Hematopoietic multipotent progenitor cell (in vitro differentiated cells): Measurements from ENCODE around the gene LHX3. TPM values are rescaled to one million over a fixed set of nuclear protein-coding genes. Genes with fewer than 3 reads are reported as not detected.
A peak's percentile ranks its signal among the peaks of the same experiment; 100 is the strongest.
"Not testable (repeated sequence)": the region's sequence is repeated elsewhere in the genome, so short reads cannot be mapped to it uniquely, and the experiment has no call there.

Experiments
- DNase-seq, 3 donors: peaks; one replicate each; pipeline ENCODE4 v3.0.0-alpha.2; 2011 to 2015; ENCODE audit warnings: low read depth in 2 of 3, low spot score in 2 of 3
- total RNA-seq: library from RNA; depleted of rRNA; stranded (reverse); fragments of >200 nt; gene quantifications from one replicate; pipeline ENCODE4 v1.2.3, GENCODE V29; 2012

Gene LHX3
- total RNA-seq, 1 donor = 0.27 TPM

DNA sequence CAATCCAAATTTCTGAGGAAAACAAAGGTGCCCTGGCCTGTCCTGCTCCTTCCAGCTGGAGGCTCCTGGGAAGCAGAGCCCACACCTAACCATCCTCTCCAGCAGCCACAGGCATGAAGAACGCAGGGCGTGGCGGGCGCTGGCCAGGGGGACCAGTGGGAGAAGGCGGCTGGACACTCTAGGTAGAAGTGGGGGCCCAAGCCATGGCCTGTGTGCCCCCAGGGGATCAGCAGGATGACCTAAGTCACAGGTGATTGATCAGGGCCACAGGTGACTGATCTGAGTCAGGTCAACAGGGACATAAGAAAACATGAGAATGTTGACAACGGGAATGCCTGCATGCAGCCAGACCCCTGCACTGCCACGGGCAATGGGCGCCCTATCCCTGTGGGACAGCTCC, 37.3 kb upstream of the LHX3 start:
- DNase-seq = no peak

- DNase-seq = no peak
Observed at GRCh38 chr9:136241542-136241941, 36.6 kb upstream of the LHX3 start.

- no peak for DNase-seq
Observed at GRCh38 chr9:136240941-136241340, 36.0 kb upstream of the LHX3 start.

DNA sequence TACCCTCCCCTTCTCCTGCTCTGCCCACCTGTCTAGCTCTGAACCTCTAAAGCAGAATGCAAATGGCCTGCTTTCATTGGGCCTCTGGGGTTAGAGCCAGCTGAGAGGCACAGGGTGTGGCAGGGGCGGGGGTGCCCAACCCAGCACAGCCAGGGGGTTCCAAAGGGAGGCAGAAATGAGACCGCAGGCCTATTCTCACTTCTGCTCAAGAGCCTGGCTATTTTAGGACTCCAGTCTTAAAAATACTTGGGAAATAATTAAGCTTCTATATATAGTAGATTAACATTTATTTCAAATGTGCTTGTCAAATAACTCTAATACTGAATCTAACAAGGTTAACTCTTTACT, 35.0 kb upstream of the LHX3 start:
- DNase-seq = no peak

DNA sequence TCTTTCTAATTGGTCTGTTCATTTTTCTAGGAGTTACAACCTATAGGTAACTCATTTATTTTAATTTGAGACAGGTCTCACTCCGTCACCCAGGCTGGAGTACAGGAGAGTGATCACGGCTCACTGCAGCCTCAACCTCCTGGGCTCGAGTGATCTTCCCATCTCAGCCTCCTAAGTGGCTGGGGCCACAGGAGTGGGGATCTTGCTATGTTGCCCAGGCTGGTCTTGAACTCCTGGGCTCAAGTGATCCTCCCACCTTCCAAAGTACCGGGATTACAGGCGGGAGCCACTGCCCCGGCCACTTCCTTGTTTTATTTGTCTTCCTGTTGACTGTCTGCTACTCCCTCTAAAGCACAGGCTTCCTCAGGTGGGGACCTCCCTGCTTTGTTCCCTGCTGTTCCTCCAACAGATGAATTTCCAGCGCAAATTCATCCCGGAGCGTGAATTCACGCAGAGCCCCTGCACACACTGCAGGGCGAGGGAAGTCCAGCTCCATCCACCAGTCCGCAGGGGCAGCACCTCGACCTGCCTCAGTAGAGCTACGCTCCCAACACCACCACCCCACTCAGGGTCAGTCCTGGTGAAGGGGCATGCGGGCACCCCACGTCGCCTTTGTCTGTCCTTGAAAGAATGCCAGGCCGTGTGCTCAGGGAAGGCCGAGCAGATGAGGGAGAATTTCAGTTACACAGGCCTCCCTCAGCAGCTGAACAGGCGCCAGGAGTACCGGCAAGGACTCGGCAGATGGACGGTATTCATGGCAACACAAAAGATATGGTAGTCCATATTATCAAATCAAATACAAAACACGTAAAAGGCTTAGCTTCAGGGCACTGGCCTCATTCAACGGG, 34.4 kb upstream of the LHX3 start:
- DNase-seq = no peak

GRCh38 chr9:136238342-136238732, 33.4 kb upstream of the LHX3 start:
- no peak for DNase-seq

GRCh38 chr9:136237486-136238341, 32.8 kb upstream of the LHX3 start:
- peak in 2 of 3 donors; percentile 80 to 92 for DNase-seq

- not testable (repeated sequence) for DNase-seq
Observed at GRCh38 chr9:136236471-136237410, 31.8 kb upstream of the LHX3 start.

GRCh38 chr9:136235709-136236455, 31.0 kb upstream of the LHX3 start:
- no peak for DNase-seq

DNA sequence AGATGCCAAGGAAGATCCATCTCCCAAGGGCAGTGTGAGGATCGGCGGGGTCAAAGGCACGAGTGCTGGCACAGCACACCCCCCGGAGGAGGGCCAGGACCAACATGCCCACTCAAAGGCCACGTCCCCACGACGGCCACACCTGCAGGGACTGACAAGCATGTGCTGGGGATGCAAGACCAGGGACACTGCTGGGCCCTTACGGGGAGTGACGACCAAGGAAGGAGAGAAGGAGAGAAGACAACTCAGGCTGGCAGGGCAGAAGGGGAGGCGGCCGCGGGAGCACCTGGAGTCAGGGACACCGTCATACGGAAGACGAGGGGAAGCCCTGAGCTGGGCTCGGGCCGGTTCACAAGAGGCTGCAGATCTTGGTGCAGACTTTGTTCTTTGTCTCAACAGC, 30.2 kb upstream of the LHX3 start:
- DNase-seq = no peak

DNA sequence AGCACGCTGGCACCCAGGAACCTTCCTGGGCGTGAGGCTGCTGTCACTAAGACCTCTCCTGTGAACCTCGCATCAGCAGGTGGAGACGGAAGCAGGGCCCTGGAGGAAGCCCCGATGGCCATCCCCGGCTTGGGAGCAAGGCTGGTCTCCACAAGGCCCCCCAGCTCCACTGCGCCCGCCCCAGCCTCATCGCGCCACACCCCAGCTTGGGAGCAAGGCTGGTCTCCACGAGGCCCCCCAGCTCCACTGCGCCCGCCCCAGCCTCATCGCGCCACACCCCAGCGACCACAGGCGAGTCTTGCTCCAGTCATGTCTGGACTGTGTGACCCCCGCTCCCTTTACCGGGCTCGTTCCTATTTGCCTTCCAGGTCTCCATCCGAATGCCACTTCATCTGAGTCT, 29.7 kb upstream of the LHX3 start:
- no peak for DNase-seq

DNA sequence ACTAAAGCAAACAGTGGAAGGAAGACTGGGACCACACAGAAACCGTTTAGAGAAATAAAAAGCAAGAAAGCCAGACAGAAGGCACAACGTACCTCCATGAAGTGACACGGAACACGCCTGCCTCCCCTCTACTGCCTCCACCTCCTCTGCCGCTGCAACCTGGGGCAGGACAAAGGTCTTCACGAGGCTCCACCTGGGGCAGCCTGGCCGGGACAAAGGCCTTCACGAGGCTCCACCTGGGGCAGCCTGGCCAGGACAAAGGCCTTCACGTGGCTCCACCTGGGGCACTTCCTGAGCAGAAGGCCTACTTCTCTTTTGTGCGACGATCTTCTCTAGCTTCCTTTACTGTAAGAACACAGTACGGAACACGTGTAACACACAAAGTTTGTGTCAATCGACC, 28.9 kb upstream of the LHX3 start:
- no peak for DNase-seq

DNA sequence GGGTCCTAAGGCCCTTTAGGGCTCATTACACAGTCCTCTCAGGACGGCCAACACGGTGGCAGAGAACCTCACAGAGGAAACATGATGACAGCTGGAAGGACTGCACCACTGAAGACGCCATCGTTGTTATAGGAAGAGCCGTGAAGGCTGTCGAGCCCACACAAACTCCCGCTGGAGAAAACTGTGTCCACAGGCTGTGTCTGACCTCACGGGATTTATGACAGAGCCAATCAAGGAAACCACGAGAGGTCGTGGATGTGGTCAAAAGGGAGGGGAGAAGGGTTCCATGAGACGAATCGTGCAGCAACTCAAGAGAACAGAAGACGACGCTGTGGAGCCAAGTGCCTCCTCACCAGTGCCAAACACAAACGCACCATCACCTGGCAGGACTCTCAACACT, 28.5 kb upstream of the LHX3 start:
- DNase-seq = peak in 2 of 3 donors; percentile 29 to 30

- peak in 1 of 3 donors; percentile 6 for DNase-seq
Observed at GRCh38 chr9:136232969-136233368, 28.0 kb upstream of the LHX3 start.

- peak in 2 of 3 donors; percentile 79 to 89 for DNase-seq
Observed at GRCh38 chr9:136231478-136232297, 26.8 kb upstream of the LHX3 start.

- no peak for DNase-seq
Observed at GRCh38 chr9:136230773-136231172, 25.8 kb upstream of the LHX3 start.

- DNase-seq = no peak
Observed at GRCh38 chr9:136230365-136230764, 25.4 kb upstream of the LHX3 start.

GRCh38 chr9:136229096-136230065, 24.5 kb upstream of the LHX3 start:
- no peak for DNase-seq
